HL-60 (cell line): ENCODE data around the gene IMPG2.
"Not testable (repeated sequence)": the region's sequence is repeated elsewhere in the genome, so short reads cannot be mapped to it uniquely, and the experiment has no call there.

Experiments used
- DNase-seq, 2 experiments: peaks; one replicate each; pipeline ENCODE4 v3.0.0-alpha.2; 2010 to 2020; ENCODE audit warnings: low read depth in 1 of 2, low spot score in 1 of 2
- H3K27ac ChIP-seq: fragments of 250-450 bp; sonication (Bioruptor Pico); replicated peaks from 2 replicates; pipeline ENCODE4 v1.5.1; 2020; ENCODE audit warnings: mild to moderate bottlenecking, moderate library complexity
- H3K27me3 ChIP-seq: fragments of 250-450 bp; sonication (Bioruptor Pico); 2 replicates; pipeline ENCODE4 v1.5.1; 2021; ENCODE audit warnings: mild to moderate bottlenecking, moderate library complexity; ENCODE audit not compliant: insufficient read depth, poor library complexity, severe bottlenecking
- H3K4me3 ChIP-seq: replicated peaks from 2 replicates; pipeline ENCODE4 v1.5.1; 2011; ENCODE audit warnings: mild to moderate bottlenecking, control low read depth, low read length; ENCODE audit not compliant: insufficient read depth
- CTCF ChIP-seq: IDR thresholded peaks from one replicate; pipeline ENCODE4 v1.5.1; 2011; ENCODE audit warnings: low read length, control low read depth, inconsistent platforms; ENCODE audit not compliant: insufficient read depth
- GABPA ChIP-seq: IDR thresholded peaks from 2 replicates; pipeline ENCODE4 v1.6.1; 2012; ENCODE audit warnings: low read depth
- POLR2AphosphoS5 ChIP-seq: IDR thresholded peaks from 2 replicates; pipeline ENCODE4 v1.6.1; 2012; ENCODE audit warnings: low read depth
- SPI1 ChIP-seq: IDR thresholded peaks from 2 replicates; pipeline ENCODE4 v1.6.1; 2012; ENCODE audit warnings: low read depth, mild to moderate bottlenecking, borderline replicate concordance
- TF ChIP-seq, protein P1 (sequence below): IDR thresholded peaks from 2 replicates; pipeline ENCODE4 v1.6.1; 2012; ENCODE audit warnings: low read depth; ENCODE audit not compliant: insufficient replicate concordance

The IMPG2 gene

GRCh38 chr3:101311676-101312075 is 8.7 kb downstream of the IMPG2 start:
- no peak overlapping the region for H3K4me3 ChIP-seq
- no peak overlapping the region for H3K27ac ChIP-seq
- DNase-seq = no peak
- H3K27me3 ChIP-seq = no peaks in the 10 kb centered on the region
- no peak for TF ChIP-seq POLR2AphosphoS5

DNA sequence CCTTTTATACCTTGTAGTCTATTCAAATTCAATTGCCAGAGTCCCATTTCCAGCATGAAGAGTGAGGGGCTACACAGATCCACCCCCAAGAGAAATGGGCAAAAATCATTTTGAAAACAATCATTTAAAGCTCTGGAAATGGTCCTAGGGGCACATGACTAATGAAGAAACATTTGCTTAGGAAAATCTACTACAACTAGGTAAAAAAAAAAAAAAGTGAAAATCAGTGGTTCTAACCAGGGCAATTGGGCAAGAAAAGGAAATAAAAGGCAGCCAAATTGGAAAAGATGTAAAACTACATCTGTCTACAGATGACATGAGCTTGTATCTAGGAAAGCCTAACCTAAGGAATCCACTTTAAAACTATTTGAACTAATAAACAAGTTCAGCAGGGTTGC is 9.4 kb downstream of the IMPG2 start:
- H3K4me3 ChIP-seq = no peak overlapping the region
- H3K27ac ChIP-seq = no peak overlapping the region
- no peak for DNase-seq
- TF ChIP-seq POLR2AphosphoS5 = no peak
- no peak for TF ChIP-seq GABPA
- TF ChIP-seq, protein P1, sequence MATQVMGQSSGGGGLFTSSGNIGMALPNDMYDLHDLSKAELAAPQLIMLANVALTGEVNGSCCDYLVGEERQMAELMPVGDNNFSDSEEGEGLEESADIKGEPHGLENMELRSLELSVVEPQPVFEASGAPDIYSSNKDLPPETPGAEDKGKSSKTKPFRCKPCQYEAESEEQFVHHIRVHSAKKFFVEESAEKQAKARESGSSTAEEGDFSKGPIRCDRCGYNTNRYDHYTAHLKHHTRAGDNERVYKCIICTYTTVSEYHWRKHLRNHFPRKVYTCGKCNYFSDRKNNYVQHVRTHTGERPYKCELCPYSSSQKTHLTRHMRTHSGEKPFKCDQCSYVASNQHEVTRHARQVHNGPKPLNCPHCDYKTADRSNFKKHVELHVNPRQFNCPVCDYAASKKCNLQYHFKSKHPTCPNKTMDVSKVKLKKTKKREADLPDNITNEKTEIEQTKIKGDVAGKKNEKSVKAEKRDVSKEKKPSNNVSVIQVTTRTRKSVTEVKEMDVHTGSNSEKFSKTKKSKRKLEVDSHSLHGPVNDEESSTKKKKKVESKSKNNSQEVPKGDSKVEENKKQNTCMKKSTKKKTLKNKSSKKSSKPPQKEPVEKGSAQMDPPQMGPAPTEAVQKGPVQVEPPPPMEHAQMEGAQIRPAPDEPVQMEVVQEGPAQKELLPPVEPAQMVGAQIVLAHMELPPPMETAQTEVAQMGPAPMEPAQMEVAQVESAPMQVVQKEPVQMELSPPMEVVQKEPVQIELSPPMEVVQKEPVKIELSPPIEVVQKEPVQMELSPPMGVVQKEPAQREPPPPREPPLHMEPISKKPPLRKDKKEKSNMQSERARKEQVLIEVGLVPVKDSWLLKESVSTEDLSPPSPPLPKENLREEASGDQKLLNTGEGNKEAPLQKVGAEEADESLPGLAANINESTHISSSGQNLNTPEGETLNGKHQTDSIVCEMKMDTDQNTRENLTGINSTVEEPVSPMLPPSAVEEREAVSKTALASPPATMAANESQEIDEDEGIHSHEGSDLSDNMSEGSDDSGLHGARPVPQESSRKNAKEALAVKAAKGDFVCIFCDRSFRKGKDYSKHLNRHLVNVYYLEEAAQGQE = no peak
- TF ChIP-seq SPI1 = no peak
- no peaks in the 10 kb centered on the region for H3K27me3 ChIP-seq

GRCh38 chr3:101308147-101308772 is 12.1 kb downstream of the IMPG2 start:
- not testable (repeated sequence) for H3K27me3 ChIP-seq

DNA sequence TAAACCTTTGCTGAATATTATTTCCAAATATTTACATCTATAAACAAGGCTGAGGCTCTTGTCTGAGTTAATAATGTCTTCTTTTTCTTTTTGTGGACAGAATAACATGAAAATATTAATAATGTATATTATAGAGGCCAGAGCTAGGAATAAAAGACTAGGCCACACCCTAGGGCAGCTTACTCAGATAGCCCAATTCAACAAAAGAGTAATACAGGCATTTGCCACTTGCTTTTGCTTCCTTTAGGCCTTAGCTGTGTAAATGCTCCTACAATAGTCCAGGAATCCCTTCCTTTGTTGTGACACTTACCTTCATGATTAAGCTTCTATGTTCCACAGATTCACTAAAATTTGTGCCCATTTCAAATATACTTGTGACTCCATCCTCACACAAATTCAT is 16.5 kb downstream of the IMPG2 start:
- TF ChIP-seq GABPA (no peak), SPI1 (no peak), CTCF (no peak), POLR2AphosphoS5 (no peak)
- TF ChIP-seq, protein P1 = no peak
- H3K27me3 ChIP-seq = no peaks in the 10 kb centered on the region

More at GRCh38 chr3:101308147-101308772, 12.1 kb downstream of the IMPG2 start:
- not testable (repeated sequence) for H3K27ac ChIP-seq, DNase-seq, H3K4me3 ChIP-seq

GRCh38 chr3:101303089-101303731 is 17.2 kb downstream of the IMPG2 start:
- Histone ChIP-seq H3K27me3 (no peaks in the 10 kb centered on the region), H3K27ac (no peak overlapping the region), H3K4me3 (no peak overlapping the region)
- no peak for DNase-seq
- TF ChIP-seq CTCF (no peak), GABPA (no peak)
- TF ChIP-seq, protein P1 = no peak

More for the DNA sequence above, 16.5 kb downstream of the IMPG2 start:
- no peak for DNase-seq
- Histone ChIP-seq H3K4me3 (no peak overlapping the region), H3K27ac (no peak overlapping the region)
